EL (cell line): ENCODE measurements around the gene CHDH.

ENCODE experiments used
- DNase-seq: peaks from one replicate; pipeline ENCODE4 v3.0.0-alpha.2; 2016

CHDH gene

DNA sequence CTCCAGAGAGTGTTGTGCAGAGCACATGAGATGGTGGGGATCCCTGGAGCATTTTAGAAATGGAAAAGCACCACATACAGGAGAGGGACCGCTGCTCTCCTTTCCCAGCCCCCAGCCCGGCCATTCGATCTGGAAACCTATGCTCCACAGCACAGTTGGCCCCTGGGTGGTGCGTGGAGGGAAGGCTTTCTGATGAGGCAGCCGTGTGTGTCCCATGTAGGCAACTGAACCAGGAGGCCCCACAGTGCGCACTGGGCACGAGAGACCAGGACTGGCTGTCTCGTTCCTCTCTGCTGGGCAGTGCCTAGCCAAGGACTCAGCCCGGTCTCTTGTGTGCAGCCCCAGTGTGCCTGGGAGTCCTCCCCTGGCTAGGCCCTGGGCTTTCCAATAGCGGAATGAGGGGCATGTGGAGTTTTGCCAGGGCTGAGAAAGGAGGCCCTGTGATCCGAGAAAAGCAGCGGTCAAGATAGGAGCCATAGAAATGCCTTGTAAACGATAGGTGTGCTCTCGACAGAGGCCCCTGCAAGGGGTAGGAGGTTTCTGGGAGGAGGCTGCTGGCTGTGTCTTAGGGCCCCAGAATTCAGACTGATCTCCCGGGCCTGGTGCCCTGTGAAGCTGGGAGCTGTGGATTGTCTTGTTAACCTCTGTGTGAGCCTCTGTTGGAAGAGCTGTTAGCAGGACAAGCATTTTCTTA, 39.0 kb downstream of the CHDH start:
- no peak for DNase-seq

DNA sequence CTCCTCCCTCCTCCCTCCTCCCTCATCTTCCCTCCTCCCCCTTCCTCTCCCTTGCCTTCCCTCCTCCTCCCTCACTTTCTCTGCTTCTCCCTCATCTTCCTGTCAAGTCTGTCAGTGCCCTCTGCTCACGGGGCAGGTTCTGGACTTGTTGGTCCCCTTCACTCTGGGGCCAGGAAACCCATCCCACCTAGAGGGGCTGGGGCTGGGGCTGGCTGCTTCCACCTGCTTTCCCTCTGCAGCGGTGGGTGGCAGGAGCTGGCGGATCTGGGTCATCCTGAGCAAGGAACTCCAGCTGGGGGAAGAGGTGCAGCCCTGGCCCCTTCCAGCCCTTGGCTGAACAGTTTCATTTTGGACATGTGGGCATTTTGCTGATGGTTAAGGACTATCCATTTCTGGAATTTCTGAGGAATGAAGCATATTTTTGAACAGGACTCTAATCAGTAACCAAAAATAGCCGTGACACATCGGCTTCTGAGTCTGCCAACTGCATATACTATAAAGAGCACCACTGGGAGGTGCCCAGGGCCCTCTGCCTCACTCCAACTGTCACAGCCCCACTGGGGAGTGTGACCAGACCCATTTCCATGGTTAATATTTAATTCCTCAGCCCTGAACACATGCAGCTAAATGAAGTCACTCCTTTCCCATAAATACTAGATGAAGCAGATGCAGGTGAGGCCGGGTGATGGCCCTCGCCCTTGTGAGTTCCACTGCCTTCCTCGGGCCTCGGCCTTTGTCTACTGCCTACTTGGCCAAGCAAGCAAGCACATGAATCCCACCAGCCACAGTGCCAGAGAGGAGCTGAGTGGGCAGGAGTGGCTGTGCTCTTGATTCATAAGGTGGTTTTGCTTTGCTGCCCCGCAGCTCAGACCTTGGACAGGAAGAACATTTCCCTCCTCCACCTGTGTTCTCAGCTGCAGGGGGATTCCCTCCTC, 39.8 kb downstream of the CHDH start:
- DNase-seq, result peak; percentile 85

DNA sequence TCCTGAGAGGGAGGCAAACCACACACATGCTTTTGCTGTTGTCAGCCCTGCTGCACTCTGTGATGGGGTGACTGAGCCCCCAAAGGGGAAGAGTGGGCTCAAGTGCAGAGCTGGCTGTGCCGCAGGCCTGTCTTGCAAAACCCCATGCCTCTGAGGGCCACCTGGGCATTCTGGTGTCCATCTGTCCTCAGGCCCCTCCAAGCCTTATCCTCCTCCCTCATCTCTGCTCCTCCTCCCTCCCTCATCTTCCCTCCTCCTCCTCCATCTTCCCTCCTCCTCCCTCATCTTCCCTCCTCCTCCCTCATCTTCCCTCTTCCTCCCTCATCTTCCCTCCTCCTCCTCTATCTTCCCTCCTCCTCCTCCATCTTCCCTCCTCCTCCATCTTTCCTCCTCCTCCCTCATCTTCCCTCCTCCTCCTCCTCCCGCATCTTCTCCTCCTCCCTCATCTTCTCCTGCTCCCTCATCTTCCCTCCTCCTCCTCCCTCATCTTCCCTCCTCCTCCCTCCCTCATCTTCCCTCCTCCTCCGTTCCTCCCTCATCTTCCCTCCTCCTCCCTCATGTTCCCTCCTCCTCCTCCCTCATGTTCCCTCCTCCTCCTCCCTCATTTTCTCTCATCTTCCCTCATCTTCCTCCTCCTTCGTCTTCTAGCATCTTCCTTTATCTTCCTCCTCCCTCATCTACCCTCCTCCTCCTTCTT, 40.6 kb downstream of the CHDH start:
- no peak for DNase-seq

GRCh38 chr3:53804697-53805462, 41.3 kb downstream of the CHDH start:
- DNase-seq, result peak; percentile 88

GRCh38 chr3:53803816-53804695, 42.2 kb downstream of the CHDH start:
- DNase-seq, result no peak

DNA sequence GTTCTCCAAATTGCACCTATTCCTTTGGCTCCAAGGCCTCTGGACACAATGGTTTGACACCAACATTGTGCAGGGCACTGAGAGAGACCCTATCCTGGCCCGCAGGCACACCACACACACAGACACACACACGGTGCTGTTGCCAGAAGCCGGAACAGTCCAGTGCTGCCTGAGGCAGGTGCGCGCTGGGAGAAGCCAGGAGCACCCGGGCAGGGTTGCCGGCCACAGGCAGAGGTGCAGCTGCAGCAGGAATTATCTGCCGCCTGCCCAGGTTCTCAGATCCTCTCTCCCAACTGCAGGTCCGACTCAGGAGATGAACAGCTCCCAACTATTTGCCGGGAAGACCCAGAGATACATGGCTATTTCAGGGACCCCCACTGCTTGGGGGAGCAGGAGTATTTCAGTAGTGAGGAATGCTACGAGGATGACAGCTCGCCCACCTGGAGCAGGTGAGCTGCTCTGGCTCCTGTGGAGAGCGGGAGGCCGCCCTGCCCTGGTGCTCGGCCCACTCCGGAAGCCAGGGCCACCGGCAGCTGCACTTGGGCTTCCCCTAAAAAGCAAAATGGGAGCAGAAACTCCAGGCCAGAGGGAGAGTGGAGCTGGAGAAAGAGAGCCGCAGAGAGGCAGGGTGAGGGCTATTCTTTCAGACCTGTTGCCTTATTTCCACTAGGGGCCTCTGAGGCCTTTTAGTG, 42.9 kb downstream of the CHDH start:
- no peak for DNase-seq

- DNase-seq, result no peak
Observed at GRCh38 chr3:53802256-53802880, 43.9 kb downstream of the CHDH start.

GRCh38 chr3:53801319-53801718, 44.9 kb downstream of the CHDH start:
- no peak for DNase-seq

GRCh38 chr3:53800041-53800906, 45.9 kb downstream of the CHDH start:
- DNase-seq, result no peak

DNA sequence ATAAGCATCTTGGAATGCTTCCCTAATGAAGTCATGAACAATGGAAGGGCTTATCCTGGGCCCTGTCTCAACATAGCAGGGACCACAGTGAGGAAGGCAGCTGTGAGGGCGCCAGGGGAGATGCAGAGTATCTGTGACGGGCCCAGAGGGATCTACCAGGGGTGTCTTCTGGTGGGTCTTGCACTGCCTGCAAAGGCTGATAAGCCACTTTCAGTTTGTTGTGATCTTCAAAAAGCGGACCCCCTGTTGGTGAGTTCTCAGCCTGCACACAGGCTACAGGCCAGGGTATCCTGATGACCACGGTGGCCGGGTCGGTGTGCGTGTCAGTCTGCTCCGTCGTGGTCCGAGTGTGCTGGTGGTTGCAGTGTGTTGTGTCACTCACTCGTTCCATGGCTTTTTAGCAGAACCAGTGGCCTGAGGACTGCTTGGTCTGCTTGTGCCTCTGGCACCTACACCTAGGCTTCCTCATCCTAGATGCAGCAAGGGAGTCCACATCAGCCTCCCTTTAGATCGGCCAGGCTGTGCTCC, 46.8 kb downstream of the CHDH start:
- DNase-seq, result no peak

DNA sequence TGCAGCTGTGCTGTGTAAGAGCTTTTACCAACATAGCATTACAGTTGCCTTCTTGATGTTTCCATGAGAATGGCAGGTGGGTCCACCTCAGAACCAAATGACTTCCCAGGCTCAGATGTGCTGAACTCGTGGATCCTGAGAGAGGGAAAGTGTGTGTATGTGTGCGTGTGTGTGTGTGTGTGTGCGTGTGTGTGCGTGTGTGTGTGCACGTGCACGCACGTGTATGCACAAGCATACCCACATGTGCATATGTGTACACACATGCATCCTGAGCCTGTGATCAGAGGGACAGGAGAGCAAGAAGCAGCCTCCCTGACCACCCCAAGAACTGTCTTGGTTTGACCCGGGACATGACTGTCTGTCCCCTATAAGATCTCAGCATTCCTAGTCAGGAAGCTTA, 48.1 kb downstream of the CHDH start:
- DNase-seq, result no peak

DNA sequence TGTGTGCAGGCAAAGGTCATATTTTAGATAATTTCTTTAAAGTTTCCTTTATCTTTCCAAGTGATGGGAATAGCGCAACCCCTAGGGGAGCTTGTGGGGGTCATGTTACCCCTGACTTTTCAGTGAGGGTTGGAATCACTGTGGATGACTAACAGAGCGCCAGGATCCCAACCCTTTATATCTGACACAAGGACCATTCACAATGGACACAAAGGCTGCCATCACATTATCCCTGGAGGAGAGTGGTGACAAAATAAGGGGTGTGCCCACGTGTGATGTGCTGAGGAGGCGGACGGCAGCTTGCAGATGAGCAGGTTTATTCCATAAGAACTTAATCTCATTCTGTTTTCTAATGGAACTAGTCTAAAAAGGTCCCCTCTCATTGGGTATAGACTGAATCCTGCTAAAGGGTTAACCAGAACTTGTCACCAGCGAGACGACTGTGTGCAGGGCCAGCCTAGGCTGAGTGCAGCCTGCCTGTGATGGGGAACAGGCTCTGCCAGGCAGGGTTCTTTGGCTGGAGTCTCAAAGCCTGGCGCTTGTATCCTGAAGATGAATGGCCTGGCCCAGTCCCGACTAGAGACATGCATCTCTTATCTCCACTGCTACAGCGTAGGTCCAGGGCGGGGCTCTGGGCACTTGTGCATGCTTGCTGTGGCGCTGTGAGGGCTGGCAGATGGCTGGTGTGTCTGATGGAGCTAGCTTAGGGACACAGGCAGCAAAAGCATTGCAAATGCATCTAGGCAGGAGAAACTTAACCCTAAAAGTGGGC, 50.2 kb downstream of the CHDH start:
- DNase-seq, result no peak

DNA sequence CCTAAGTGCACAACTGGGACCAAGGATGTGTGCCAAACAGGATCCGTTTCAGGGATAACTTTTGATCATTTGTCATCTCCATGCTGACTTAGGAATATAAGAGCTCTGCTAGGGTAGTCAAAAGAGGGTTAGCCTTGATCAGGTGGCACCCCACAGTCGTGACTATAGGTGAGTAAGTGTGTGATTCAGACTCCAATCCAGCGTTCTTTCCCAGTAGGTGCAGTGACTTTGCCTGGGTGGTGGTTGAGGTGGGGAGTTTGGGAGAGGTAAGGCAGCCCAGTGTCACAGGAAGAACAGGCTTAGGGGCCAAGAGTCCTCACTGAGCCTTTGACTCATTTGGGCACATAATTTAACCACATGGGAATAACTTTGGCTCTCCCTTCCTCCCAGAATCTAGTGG, 51.0 kb downstream of the CHDH start:
- no peak for DNase-seq

DNA sequence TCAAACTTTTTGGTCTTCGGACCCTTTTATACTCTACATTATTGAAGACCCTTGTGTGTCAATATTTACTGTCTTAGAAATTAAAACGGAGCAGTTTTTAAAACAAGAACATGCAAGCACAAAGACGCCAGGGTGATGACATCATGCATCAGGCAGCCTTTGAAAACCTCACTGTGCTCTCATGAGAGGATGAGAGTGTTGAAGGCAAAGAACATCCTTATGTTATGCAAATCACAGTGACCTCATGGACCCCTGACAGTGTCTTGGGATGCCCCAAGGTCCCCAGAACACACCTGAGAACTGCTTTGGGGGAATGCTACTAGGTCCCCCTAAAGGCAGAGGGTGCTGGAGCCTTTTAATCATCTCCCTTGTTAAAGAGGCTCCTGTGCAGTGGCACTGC, 51.6 kb downstream of the CHDH start:
- peak; percentile 45 for DNase-seq

DNA sequence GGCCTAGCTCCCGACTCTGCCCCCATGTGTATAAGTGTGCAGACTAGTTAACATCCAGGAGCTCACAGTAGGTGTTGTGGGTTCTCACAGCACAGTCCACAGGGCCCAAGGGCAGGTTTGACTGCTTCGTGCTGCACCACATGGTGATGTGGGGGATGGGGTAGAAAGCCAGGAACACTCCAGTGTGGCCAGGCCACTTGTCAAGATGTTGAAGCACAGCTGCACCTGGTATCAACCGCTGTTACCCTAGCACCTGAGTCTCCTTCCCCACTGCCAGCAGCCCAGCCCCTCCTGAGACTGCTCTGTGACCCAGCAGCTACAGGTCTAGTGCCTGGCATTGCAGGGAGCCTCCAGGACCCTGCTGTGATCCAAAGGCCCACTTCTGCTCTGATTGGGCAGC, 53.4 kb downstream of the CHDH start:
- no peak for DNase-seq

DNA sequence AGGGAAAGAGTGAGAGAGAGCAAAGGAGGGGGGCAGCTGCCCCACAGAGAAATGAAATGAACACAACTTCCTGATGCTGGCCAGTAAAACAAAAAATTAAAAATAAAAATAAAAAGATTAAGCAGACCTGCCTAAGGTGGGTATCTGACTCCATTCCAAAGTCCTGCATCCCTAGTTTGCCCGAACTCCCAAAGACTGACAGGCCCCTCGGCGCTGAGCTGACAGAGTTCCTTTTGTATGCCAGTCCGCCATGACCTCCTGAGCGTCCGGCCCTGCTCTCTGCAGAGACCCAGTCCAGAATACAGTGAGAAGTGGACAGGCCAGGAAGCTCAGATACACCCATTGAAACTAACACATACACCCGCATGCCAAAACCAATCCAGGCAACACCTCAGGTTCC, 54.9 kb downstream of the CHDH start:
- DNase-seq, result no peak

DNA sequence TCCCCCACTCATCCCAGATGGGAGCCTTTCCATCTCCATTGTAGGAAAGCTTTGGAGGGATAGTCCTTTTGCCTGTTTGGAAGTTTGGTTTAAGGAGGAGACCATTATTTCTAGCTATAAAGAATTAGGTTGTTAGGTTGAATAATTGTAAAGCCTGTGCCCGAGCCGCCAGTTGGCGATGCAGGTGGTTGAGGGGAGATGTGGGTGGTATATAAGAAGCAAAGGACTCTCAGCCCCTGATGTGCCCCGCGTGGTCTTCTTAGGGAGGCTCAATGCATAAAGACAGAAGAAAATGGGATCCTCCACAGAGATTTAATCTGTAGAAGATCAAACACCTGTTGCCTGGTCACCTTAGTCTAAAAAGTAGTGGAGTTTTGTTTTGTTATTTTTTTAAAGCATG, 55.7 kb downstream of the CHDH start:
- no peak for DNase-seq

DNA sequence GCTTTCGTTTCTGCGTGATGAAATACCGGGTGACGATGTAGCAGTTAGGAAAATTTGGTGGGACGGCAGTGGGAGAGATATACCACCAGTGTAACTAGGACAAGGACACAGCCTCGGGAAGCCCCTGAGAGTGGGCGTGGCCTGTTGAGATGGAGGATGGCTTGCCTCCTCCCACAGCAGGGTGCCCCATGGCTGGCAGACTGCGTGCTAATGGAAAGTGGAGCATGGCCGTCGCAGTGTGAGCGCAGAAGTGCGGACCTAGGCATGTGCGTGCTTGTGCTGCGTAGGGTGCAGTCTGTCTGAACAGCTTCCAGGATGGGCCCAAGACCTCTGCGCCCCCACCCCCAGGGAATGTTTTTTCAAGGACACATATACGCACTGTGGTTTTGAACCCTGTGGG, 56.8 kb downstream of the CHDH start:
- no peak for DNase-seq

- DNase-seq, result no peak
Observed at GRCh38 chr3:53788038-53788437, 58.2 kb downstream of the CHDH start.
